HEK293 (cell line): Measurements from ENCODE around the gene MAP2.

Source experiments
- CTCF ChIA-PET: fragments of 350-600 bp; formaldehyde crosslinking; extraction: SDS; loops from one replicate; lab custom pipeline; 2021; ENCODE audit warnings: antibody characterized with exemption; lab: Yijun Ruan, JAX
- POLR2A ChIA-PET: fragments of 300-600 bp; formaldehyde crosslinking; extraction: SDS; loops from one replicate; lab custom pipeline; 2020; ENCODE audit warnings: antibody characterized with exemption, inconsistent platforms; lab: Yijun Ruan, JAX
- H3K27ac ChIP-seq: fragments of 200-500 bp; sonication (Bioruptor generic); 2 replicates; pipeline ENCODE4 v1.5.1; 2014; ENCODE audit warnings: low read depth, low read length, control low read depth, inconsistent platforms; ENCODE audit errors: extremely low read depth
- H3K36me3 ChIP-seq, 2 experiments: fragments of 200-500 bp in 1 of 2; sonication (Bioruptor generic) in 1 of 2; 1 replicate in 1 of 2; 2 replicates in 1 of 2; pipeline ENCODE4 v1.5.1; 2014 to 2017; ENCODE audit warnings: inconsistent platforms in 2 of 2, low read length in 2 of 2; ENCODE audit not compliant: control insufficient read depth in 2 of 2, insufficient read depth in 1 of 2
- H3K4me1 ChIP-seq: fragments of 200-500 bp; sonication (Bioruptor generic); 2 replicates; pipeline ENCODE4 v1.5.1; 2014; ENCODE audit warnings: mild to moderate bottlenecking, low read length, inconsistent platforms; ENCODE audit not compliant: control insufficient read depth, insufficient read depth
- H3K4me3 ChIP-seq: 2 replicates; pipeline ENCODE4 v1.5.1; 2011; ENCODE audit warnings: low read depth, mild to moderate bottlenecking, control low read depth, low read length, moderate library complexity
- H3K9me3 ChIP-seq: fragments of 200-500 bp; sonication (Bioruptor generic); 2 replicates; pipeline ENCODE4 v1.5.1; 2014; ENCODE audit warnings: low read depth, low read length, inconsistent platforms; ENCODE audit not compliant: control insufficient read depth, insufficient read depth
- GLI4 ChIP-seq: fragments of 450-650 bp; formaldehyde crosslinking; IDR thresholded peaks from 2 replicates; pipeline ENCODE4 v1.5.1; 2016; ENCODE audit warnings: missing biosample characterization, missing genetic modification characterization
- KLF8 ChIP-seq: fragments of 450-650 bp; formaldehyde crosslinking; IDR thresholded peaks from 2 replicates; pipeline ENCODE4 v1.5.1; 2016; ENCODE audit warnings: missing biosample characterization, missing genetic modification characterization
- KLF9 ChIP-seq: fragments of 450-650 bp; formaldehyde crosslinking; IDR thresholded peaks from 2 replicates; pipeline ENCODE4 v1.5.1; 2016; ENCODE audit warnings: missing biosample characterization, missing genetic modification characterization, low read depth
- TCF7L2 ChIP-seq: IDR thresholded peaks from 2 replicates; pipeline ENCODE4 v1.6.1; 2011; ENCODE audit warnings: low read depth, mild to moderate bottlenecking, inconsistent platforms, low read length, moderate library complexity, borderline replicate concordance
- YY2 ChIP-seq: fragments of 450-650 bp; formaldehyde crosslinking; IDR thresholded peaks from 2 replicates; pipeline ENCODE4 v1.5.1; 2016; ENCODE audit warnings: missing biosample characterization, missing genetic modification characterization
- ZBTB1 ChIP-seq: fragments of 450-650 bp; formaldehyde crosslinking; IDR thresholded peaks from 2 replicates; pipeline ENCODE4 v1.5.1; 2016; ENCODE audit warnings: missing biosample characterization, missing genetic modification characterization
- ZBTB17 ChIP-seq: fragments of 450-650 bp; formaldehyde crosslinking; IDR thresholded peaks from 2 replicates; pipeline ENCODE4 v1.5.1; 2016; ENCODE audit warnings: missing biosample characterization, missing genetic modification characterization
- ZEB2 ChIP-seq: fragments of 450-650 bp; formaldehyde crosslinking; IDR thresholded peaks from 2 replicates; pipeline ENCODE4 v1.5.1; 2016; ENCODE audit warnings: missing biosample characterization, missing genetic modification characterization
- ZNF121 ChIP-seq: fragments of 450-650 bp; formaldehyde crosslinking; IDR thresholded peaks from 2 replicates; pipeline ENCODE4 v1.5.1; 2016; ENCODE audit warnings: missing biosample characterization, missing genetic modification characterization
- ZNF133 ChIP-seq: fragments of 450-650 bp; formaldehyde crosslinking; IDR thresholded peaks from 2 replicates; pipeline ENCODE4 v1.5.1; 2016; ENCODE audit warnings: missing biosample characterization, missing genetic modification characterization
- ZNF223 ChIP-seq: fragments of 450-650 bp; formaldehyde crosslinking; IDR thresholded peaks from 2 replicates; pipeline ENCODE4 v1.5.1; 2016; ENCODE audit warnings: missing biosample characterization, missing genetic modification characterization
- ZNF24 ChIP-seq: fragments of 450-650 bp; formaldehyde crosslinking; IDR thresholded peaks from 2 replicates; pipeline ENCODE4 v1.5.1; 2016; ENCODE audit warnings: missing biosample characterization, missing genetic modification characterization
- ZNF404 ChIP-seq: fragments of 450-650 bp; formaldehyde crosslinking; IDR thresholded peaks from 2 replicates; pipeline ENCODE4 v1.5.1; 2017; ENCODE audit warnings: missing biosample characterization, missing genetic modification characterization
- ZNF510 ChIP-seq: fragments of 450-650 bp; formaldehyde crosslinking; IDR thresholded peaks from 2 replicates; pipeline ENCODE4 v1.5.1; 2018; ENCODE audit warnings: mild to moderate bottlenecking, missing genetic modification characterization, missing biosample characterization; ENCODE audit not compliant: insufficient replicate concordance
- ZNF560 ChIP-seq: fragments of 450-650 bp; formaldehyde crosslinking; IDR thresholded peaks from 2 replicates; pipeline ENCODE4 v1.5.1; 2017; ENCODE audit warnings: missing biosample characterization, missing genetic modification characterization, borderline replicate concordance
- ZNF571 ChIP-seq: fragments of 450-650 bp; formaldehyde crosslinking; IDR thresholded peaks from 2 replicates; pipeline ENCODE4 v1.5.0; 2017; ENCODE audit warnings: missing biosample characterization, missing genetic modification characterization
- ZNF600 ChIP-seq: fragments of 450-650 bp; formaldehyde crosslinking; IDR thresholded peaks from 2 replicates; pipeline ENCODE4 v1.5.1; 2016; ENCODE audit warnings: missing biosample characterization, missing genetic modification characterization
- ZNF610 ChIP-seq: fragments of 450-650 bp; formaldehyde crosslinking; IDR thresholded peaks from 2 replicates; pipeline ENCODE4 v1.5.1; 2016; ENCODE audit warnings: missing biosample characterization, missing genetic modification characterization, borderline replicate concordance
- ZNF629 ChIP-seq: fragments of 450-650 bp; formaldehyde crosslinking; IDR thresholded peaks from 2 replicates; pipeline ENCODE4 v1.5.1; 2017; ENCODE audit warnings: missing biosample characterization, missing genetic modification characterization
- ZNF654 ChIP-seq: fragments of 450-650 bp; formaldehyde crosslinking; IDR thresholded peaks from 2 replicates; pipeline ENCODE4 v1.5.1; 2016; ENCODE audit warnings: low read depth, missing biosample characterization, missing genetic modification characterization
- ZNF747 ChIP-seq: fragments of 450-650 bp; formaldehyde crosslinking; IDR thresholded peaks from 2 replicates; pipeline ENCODE4 v1.5.1; 2016; ENCODE audit warnings: missing biosample characterization, missing genetic modification characterization
- ZSCAN30 ChIP-seq: fragments of 450-650 bp; IDR thresholded peaks from 2 replicates; pipeline ENCODE4 v1.5.1; 2018; ENCODE audit warnings: missing biosample characterization, mild to moderate bottlenecking, missing genetic modification characterization, moderate library complexity
- TF ChIP-seq, protein P1 (sequence below): fragments of 450-650 bp; formaldehyde crosslinking; IDR thresholded peaks from 2 replicates; pipeline ENCODE4 v1.5.1; 2016; ENCODE audit warnings: missing biosample characterization, missing genetic modification characterization
- TF ChIP-seq, protein P2 (sequence below): fragments of 450-650 bp; formaldehyde crosslinking; IDR thresholded peaks from 2 replicates; pipeline ENCODE4 v1.5.1; 2016; ENCODE audit warnings: missing biosample characterization, missing genetic modification characterization, borderline replicate concordance
- TF ChIP-seq, protein P3 (sequence below): fragments of 450-650 bp; formaldehyde crosslinking; IDR thresholded peaks from 2 replicates; pipeline ENCODE4 v1.5.1; 2017; ENCODE audit warnings: missing biosample characterization, missing genetic modification characterization
- TF ChIP-seq, protein P4 (sequence below): fragments of 450-650 bp; formaldehyde crosslinking; conservative IDR thresholded peaks from 2 replicates; pipeline ENCODE4 v1.5.1; 2016; ENCODE audit warnings: low read depth, missing biosample characterization, missing genetic modification characterization

MAP2 gene

DNA sequence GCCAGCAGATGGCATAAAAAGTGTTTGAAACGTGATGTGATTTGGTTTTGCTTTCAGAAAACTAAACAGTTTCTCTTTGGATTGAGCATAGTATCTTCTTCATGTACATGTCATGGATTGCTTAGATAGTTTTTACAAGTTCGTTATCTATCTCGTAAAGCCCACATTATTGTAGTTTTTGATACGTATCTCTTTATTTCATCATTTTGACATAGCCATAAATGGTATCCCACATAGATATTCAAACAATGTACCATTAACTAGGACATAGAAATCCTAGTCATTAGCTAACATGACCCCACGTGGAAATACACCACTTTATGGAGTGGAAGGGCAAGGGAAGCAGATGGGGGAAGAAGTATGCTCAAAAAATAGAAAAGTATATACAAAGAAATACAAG lies 93.6 kb downstream of the MAP2 start:
- POLR2A ChIA-PET = no interaction called here
- Histone ChIP-seq H3K9me3 (no peaks in the 10 kb centered on the region), H3K4me1 (no peaks in the 10 kb centered on the region), H3K4me3 (no peak overlapping the region), H3K27ac (no peak overlapping the region), H3K36me3 (no peaks in the 10 kb centered on the region)
- TF ChIP-seq, protein P1, sequence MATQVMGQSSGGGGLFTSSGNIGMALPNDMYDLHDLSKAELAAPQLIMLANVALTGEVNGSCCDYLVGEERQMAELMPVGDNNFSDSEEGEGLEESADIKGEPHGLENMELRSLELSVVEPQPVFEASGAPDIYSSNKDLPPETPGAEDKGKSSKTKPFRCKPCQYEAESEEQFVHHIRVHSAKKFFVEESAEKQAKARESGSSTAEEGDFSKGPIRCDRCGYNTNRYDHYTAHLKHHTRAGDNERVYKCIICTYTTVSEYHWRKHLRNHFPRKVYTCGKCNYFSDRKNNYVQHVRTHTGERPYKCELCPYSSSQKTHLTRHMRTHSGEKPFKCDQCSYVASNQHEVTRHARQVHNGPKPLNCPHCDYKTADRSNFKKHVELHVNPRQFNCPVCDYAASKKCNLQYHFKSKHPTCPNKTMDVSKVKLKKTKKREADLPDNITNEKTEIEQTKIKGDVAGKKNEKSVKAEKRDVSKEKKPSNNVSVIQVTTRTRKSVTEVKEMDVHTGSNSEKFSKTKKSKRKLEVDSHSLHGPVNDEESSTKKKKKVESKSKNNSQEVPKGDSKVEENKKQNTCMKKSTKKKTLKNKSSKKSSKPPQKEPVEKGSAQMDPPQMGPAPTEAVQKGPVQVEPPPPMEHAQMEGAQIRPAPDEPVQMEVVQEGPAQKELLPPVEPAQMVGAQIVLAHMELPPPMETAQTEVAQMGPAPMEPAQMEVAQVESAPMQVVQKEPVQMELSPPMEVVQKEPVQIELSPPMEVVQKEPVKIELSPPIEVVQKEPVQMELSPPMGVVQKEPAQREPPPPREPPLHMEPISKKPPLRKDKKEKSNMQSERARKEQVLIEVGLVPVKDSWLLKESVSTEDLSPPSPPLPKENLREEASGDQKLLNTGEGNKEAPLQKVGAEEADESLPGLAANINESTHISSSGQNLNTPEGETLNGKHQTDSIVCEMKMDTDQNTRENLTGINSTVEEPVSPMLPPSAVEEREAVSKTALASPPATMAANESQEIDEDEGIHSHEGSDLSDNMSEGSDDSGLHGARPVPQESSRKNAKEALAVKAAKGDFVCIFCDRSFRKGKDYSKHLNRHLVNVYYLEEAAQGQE (tag by site-specific recombination) = no peak
- no peak for TF ChIP-seq ZNF510
- TF ChIP-seq ZNF121 (tag by site-specific recombination) = no peak
- no peak for TF ChIP-seq ZBTB17 (tag by site-specific recombination)
- TF ChIP-seq ZNF133 (tag by site-specific recombination) = no peak
- TF ChIP-seq, protein P2, sequence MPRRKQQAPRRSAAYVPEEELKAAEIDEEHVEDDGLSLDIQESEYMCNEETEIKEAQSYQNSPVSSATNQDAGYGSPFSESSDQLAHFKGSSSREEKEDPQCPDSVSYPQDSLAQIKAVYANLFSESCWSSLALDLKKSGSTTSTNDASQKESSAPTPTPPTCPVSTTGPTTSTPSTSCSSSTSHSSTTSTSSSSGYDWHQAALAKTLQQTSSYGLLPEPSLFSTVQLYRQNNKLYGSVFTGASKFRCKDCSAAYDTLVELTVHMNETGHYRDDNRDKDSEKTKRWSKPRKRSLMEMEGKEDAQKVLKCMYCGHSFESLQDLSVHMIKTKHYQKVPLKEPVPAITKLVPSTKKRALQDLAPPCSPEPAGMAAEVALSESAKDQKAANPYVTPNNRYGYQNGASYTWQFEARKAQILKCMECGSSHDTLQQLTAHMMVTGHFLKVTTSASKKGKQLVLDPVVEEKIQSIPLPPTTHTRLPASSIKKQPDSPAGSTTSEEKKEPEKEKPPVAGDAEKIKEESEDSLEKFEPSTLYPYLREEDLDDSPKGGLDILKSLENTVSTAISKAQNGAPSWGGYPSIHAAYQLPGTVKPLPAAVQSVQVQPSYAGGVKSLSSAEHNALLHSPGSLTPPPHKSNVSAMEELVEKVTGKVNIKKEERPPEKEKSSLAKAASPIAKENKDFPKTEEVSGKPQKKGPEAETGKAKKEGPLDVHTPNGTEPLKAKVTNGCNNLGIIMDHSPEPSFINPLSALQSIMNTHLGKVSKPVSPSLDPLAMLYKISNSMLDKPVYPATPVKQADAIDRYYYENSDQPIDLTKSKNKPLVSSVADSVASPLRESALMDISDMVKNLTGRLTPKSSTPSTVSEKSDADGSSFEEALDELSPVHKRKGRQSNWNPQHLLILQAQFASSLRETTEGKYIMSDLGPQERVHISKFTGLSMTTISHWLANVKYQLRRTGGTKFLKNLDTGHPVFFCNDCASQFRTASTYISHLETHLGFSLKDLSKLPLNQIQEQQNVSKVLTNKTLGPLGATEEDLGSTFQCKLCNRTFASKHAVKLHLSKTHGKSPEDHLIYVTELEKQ (tag by site-specific recombination) = no peak
- no peak for TF ChIP-seq ZNF610 (tag by site-specific recombination)
- TF ChIP-seq ZSCAN30 (tag by site-specific recombination) = no peak
- TF ChIP-seq ZBTB1 = no peak
- no peak for TF ChIP-seq ZNF404 (tag by site-specific recombination)
- no peak for TF ChIP-seq TCF7L2
- no peak for TF ChIP-seq KLF9
- TF ChIP-seq ZNF629 (tag by site-specific recombination) = no peak
- TF ChIP-seq, protein P3, sequence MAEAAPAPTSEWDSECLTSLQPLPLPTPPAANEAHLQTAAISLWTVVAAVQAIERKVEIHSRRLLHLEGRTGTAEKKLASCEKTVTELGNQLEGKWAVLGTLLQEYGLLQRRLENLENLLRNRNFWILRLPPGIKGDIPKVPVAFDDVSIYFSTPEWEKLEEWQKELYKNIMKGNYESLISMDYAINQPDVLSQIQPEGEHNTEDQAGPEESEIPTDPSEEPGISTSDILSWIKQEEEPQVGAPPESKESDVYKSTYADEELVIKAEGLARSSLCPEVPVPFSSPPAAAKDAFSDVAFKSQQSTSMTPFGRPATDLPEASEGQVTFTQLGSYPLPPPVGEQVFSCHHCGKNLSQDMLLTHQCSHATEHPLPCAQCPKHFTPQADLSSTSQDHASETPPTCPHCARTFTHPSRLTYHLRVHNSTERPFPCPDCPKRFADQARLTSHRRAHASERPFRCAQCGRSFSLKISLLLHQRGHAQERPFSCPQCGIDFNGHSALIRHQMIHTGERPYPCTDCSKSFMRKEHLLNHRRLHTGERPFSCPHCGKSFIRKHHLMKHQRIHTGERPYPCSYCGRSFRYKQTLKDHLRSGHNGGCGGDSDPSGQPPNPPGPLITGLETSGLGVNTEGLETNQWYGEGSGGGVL (tag by site-specific recombination) = no peak
- no peak for TF ChIP-seq GLI4 (tag by site-specific recombination)
- TF ChIP-seq ZNF223 = no peak
- CTCF ChIA-PET = interaction anchor here (0.6 kb wide), 1 partner anchor 34 kb away, joined by 3 read pairs; no protein-coding TSS in a partner anchor

DNA sequence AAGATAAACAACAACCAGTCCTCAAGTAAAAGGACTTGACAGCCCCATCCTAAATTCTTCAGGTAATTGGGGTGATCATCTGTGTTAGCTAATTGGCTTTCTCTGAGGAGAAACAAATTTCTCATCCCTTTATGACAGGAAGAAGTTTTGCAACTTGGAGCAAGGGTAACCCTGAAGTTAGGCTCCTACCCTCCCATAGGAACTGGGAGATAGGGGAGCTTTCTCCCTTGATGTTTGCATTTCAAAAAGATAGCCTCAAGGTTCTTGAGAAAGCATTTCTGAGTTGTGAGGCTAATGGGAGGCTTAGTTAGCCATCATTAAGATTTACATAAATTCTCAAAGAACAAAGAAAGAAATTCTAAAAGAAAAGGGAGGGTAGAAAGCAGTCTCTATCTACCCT lies 95.4 kb downstream of the MAP2 start:
- POLR2A ChIA-PET = no interaction called here
- CTCF ChIA-PET = interaction anchor here (0.6 kb wide), 1 partner anchor 344 kb away, joined by 5 read pairs; no protein-coding TSS in a partner anchor
- Histone ChIP-seq H3K27ac (no peak overlapping the region), H3K4me1 (no peaks in the 10 kb centered on the region), H3K9me3 (no peaks in the 10 kb centered on the region), H3K4me3 (no peak overlapping the region), H3K36me3 (no peaks in the 10 kb centered on the region)
- TF ChIP-seq KLF8 (tag by site-specific recombination) = no peak
- TF ChIP-seq ZNF654 (tag by site-specific recombination) = no peak
- no peak for TF ChIP-seq ZEB2 (tag by site-specific recombination)
- TF ChIP-seq ZNF24 (tag by site-specific recombination) = no peak
- TF ChIP-seq ZNF560 (tag by site-specific recombination) = no peak
- TF ChIP-seq, protein P4, sequence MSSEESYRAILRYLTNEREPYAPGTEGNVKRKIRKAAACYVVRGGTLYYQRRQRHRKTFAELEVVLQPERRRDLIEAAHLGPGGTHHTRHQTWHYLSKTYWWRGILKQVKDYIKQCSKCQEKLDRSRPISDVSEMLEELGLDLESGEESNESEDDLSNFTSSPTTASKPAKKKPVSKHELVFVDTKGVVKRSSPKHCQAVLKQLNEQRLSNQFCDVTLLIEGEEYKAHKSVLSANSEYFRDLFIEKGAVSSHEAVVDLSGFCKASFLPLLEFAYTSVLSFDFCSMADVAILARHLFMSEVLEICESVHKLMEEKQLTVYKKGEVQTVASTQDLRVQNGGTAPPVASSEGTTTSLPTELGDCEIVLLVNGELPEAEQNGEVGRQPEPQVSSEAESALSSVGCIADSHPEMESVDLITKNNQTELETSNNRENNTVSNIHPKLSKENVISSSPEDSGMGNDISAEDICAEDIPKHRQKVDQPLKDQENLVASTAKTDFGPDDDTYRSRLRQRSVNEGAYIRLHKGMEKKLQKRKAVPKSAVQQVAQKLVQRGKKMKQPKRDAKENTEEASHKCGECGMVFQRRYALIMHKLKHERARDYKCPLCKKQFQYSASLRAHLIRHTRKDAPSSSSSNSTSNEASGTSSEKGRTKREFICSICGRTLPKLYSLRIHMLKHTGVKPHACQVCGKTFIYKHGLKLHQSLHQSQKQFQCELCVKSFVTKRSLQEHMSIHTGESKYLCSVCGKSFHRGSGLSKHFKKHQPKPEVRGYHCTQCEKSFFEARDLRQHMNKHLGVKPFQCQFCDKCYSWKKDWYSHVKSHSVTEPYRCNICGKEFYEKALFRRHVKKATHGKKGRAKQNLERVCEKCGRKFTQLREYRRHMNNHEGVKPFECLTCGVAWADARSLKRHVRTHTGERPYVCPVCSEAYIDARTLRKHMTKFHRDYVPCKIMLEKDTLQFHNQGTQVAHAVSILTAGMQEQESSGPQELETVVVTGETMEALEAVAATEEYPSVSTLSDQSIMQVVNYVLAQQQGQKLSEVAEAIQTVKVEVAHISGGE (tag by site-specific recombination) = no peak
- TF ChIP-seq ZNF600 (tag by site-specific recombination) = no peak
- no peak for TF ChIP-seq YY2
- no peak for TF ChIP-seq ZNF747
- TF ChIP-seq ZNF571 = no peak
